H1 (cell line): ENCODE data around the gene SLC7A10. TPM values are rescaled to one million over a fixed set of nuclear protein-coding genes. Genes with fewer than 3 reads are reported as not detected.
A peak's percentile ranks its signal among the peaks of the same experiment; 100 is the strongest.

ENCODE experiments used
- ATF2 ChIP-seq: IDR thresholded peaks from 2 replicates; pipeline ENCODE4 v1.6.1; 2012; ENCODE audit warnings: low read length, inconsistent platforms
- CHD1 ChIP-seq: IDR thresholded peaks from 2 replicates; pipeline ENCODE4 v1.6.1; 2012; ENCODE audit warnings: low read depth, low read length, improper control_type of control experiment
- CHD7 ChIP-seq: fragments of 300-600 bp; sonication (generic); IDR thresholded peaks from 2 replicates; pipeline ENCODE4 v1.7.1; 2012; ENCODE audit warnings: low read length, moderate library complexity, mild to moderate bottlenecking, inconsistent platforms; ENCODE audit not compliant: insufficient replicate concordance
- POLR2AphosphoS5 ChIP-seq: IDR thresholded peaks from 2 replicates; pipeline ENCODE4 v1.6.1; 2011; ENCODE audit warnings: low read depth, low read length
- SAP30 ChIP-seq: fragments of 300-600 bp; sonication (generic); IDR thresholded peaks from 2 replicates; pipeline ENCODE4 v1.7.1; 2012; ENCODE audit warnings: low read length, moderate library complexity, mild to moderate bottlenecking, inconsistent platforms; ENCODE audit not compliant: insufficient read depth, insufficient replicate concordance
- SP2 ChIP-seq: IDR thresholded peaks from 2 replicates; pipeline ENCODE4 v1.6.1; 2012; ENCODE audit warnings: mild to moderate bottlenecking, low read length, inconsistent platforms
- TAF7 ChIP-seq: optimal IDR thresholded peaks from 2 replicates; pipeline ENCODE3; 2011; ENCODE audit warnings: low read depth, mild to moderate bottlenecking, inconsistent platforms, low read length, moderate library complexity, borderline replicate concordance
- polyA plus RNA-seq, 7 experiments: library from polyadenylated mRNA; depleted of rRNA in 3 of 7; stranded (reverse) in 5 of 7; unstranded in 2 of 7; fragments of >200 nt in 5 of 7; fragments of 200-250 nt in 2 of 7; gene quantifications; 1 replicate in 5 of 7; 2 replicates in 1 of 7; 4 replicates in 1 of 7; pipeline versions ENCODE4 v1.2.1 to v1.2.3, GENCODE V29; 2011 to 2013; ENCODE audit warnings: missing spikeins in 2 of 7, mixed read lengths in 2 of 7
- total RNA-seq: library from RNA; stranded (reverse); fragmentation: NEBNext Ultra II Directional; extraction: Animal tissue kit (Norgen Biotek cat#: 25700); gene quantifications from 2 replicates; pipeline ENCODE4 v1.2.1, GENCODE V29; 2021
- TF ChIP-seq, protein P1 (sequence below): IDR thresholded peaks from 2 replicates; pipeline ENCODE4 v1.6.1; 2012; ENCODE audit warnings: inconsistent platforms

The SLC7A10 gene
- total and polyA plus RNA-seq, 2 of the 8 experiments (the other 6 are each of a cell fraction or from before 2014, with no cell fraction given) = 3.7 to 7.1 TPM

DNA sequence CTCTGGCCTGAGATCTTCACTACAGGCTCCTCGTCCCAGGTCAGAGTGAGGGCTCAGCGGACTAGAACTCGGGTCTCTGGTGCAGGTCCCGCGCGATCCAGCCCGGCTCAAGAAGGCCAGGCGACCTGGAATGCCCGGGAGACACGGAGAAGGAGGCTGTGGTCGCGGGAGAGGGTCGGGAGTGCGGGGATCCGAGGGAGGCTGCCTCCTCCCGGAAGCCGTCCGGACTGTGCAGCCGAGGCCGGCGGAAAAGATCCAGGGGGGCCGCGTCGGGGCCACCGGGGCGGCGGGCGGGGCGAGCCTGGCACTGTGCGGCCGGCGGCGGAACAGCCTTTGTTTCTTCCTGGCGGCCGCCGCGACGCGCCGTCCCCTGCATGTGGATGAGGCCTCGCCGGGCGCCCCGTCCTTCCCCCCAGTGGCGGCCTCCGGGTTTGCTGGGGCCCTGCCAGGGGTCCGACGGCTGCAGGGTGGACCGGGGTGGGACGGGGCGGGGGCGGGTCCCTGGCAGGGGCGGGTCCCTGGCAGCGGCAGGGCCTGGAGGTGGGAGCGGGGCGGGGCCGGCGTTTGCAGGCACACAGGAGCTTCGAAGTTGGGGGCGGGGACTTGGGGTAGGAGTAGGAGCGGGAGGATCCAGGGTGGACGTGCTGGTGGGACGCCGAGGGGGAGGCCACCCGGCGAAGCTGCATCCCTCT lies 1.0 kb upstream of the SLC7A10 start (continued):
- TF ChIP-seq CHD7 (no peak), ATF2 (no peak), SAP30 (no peak), POLR2AphosphoS5 (peak; percentile 62; the same call in 1 of the 2 replicates), SP2 (no peak), CHD1 (no peak), TAF7 (no peak)
- TF ChIP-seq, protein P1, sequence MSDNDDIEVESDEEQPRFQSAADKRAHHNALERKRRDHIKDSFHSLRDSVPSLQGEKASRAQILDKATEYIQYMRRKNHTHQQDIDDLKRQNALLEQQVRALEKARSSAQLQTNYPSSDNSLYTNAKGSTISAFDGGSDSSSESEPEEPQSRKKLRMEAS = peak; percentile 6; the same call in 1 of the 2 replicates
